DND-41 (cell line): ENCODE results near the gene EPB41L2.

Experiments used
- CTCF ChIP-seq: IDR thresholded peaks from 2 replicates; pipeline ENCODE4 v1.5.1; 2012; ENCODE audit warnings: borderline replicate concordance, low read length, moderate library complexity, mild to moderate bottlenecking; ENCODE audit not compliant: poor library complexity, severe bottlenecking; ENCODE audit errors: extremely low read depth
- EZH2 ChIP-seq: IDR thresholded peaks from 3 replicates; pipeline ENCODE4 v1.6.1; 2012; ENCODE audit warnings: borderline replicate concordance, low read depth, mild to moderate bottlenecking, moderate library complexity, low read length, inconsistent platforms; ENCODE audit not compliant: severe bottlenecking

GRCh38 chr6:130943738-130944137 is 119.3 kb downstream of the EPB41L2 start:
- TF ChIP-seq CTCF (no peak), EZH2 (no peak)
